DMS 273 (cell line): Measurements from ENCODE around the gene MACROD2.
"Not testable (repeated sequence)": the region's sequence is repeated elsewhere in the genome, so short reads cannot be mapped to it uniquely, and the experiment has no call there.

ENCODE experiments used
- DNase-seq: peaks from one replicate; lab custom pipeline; 2025; ENCODE audit not compliant: unreplicated experiment; lab: John Stamatoyannopoulos, UW

MACROD2 gene

DNA sequence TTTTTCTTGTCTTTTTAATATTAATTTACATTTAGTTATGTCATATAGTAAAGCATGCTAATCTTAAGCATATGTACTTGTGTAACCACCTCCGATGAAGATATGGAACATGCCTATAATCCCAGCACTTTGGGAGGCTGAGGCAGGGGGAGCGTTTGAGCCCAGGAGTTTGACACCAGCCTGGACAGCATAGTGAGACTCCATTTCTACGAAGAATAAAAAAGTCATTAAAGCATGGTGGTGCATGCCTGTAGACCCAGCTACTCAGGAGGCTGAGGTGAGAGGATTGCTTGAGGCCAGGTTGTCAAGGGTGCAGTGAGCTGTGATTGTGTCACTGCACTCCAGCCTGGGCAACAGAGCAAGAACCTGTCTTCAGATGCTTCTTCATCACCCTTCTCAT is 970.9 kb downstream of the MACROD2 start:
- no peak for DNase-seq

DNA sequence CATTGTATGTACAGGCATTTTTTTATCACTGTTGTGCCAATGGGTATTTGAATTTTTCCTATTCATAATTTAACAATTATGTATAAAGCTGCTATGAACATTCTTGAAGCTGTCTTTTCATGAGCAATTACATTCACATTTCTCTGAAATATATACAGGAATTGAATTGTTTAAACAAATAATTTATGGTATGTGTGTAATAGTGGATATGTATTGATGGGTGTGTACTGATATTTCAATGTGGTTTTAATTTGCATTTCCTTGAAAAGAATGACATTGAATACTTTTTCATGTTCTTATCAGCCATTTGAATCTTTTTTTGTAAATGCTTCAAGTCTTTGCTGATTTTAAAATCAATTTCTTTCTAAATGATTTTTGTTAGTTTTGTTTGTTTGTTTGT is 971.5 kb downstream of the MACROD2 start:
- DNase-seq, result no peak

GRCh38 chr20:14972256-14972655 is 976.9 kb downstream of the MACROD2 start:
- no peak for DNase-seq

DNA sequence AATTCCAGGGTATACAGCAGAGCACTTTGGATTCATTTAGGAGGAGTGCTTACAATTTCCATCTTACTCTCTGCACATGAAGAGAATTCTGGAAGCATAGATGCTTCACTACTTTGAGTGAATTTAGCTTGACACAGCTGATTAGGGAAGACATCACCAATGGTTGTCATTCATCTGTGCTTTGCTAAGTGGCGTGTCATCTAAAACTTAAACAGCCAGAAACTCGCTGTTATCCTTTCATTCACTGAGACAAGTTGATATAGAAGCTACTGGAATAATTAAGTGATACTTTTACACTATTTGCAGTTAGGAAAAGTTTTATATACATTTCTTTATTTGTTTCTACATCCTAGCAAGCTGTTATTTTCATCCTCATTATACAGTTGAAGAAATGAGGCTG is 977.4 kb downstream of the MACROD2 start:
- DNase-seq, result no peak

DNA sequence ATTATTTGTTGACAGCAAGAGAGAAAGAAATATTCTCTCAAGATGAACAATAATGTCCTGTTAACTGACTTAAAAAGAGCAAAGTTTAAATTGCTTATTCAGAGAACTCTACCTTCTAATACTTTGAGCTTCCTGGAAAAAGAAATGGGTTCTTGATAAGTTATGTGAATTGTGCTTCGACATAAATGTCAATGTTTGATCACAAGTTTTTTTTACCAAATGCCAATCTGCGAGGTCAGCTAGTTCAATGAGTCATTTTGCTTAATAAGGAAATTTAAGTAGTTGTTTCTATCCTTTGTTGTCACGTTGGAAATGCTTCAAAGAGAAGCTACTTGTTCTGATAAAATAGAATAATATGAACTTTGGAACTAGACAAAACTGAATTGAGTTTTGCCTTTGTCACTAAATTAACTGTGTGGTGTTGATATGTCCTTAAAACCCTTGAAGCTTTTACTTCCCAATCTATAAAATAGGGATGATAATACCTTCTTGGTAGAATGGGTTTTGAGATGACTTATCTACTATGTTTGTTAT is 984.2 kb downstream of the MACROD2 start:
- DNase-seq, result no peak

- DNase-seq, result not testable (repeated sequence)
Measured at GRCh38 chr20:14981486-14981885, 986.2 kb downstream of the MACROD2 start.

DNA sequence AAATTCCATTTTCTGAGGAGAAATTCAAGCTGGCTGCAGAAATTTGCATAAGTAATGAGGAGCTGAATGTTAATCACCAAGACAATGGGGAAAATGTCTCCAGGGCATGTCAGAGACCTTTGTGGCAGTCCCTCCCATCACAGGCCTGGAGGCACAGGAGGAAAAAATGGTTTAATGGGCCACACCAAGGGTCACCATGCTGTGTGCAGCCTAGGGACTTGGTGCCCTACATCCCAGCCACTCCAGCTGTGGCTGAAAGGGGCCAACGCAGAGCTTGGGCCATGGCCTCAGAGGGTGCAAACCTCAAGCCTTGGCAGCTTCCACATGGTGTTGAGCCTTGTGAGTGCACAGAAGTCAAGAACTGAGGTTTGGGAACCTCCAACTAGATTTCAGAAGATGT is 987.0 kb downstream of the MACROD2 start:
- DNase-seq, result not testable (repeated sequence)

DNA sequence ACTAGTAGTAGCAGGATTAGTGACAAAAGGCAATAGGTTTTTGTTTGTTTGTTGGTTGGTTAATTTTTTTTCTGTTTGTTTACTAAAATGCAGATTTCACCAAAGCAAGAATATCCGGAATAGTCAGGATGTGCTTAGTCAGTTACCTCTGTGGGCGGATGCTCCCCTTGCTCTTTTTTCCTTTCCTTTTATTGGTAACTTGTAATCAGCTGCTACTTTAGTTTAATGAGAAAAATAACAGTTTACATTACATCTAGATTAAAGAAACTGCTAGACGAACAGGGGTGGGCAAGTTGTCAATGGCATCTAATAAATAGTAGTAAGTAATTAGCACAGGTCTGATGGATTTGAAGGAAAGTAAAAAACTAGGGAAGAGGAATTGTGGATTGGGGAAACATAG is 989.0 kb downstream of the MACROD2 start:
- no peak for DNase-seq

DNA sequence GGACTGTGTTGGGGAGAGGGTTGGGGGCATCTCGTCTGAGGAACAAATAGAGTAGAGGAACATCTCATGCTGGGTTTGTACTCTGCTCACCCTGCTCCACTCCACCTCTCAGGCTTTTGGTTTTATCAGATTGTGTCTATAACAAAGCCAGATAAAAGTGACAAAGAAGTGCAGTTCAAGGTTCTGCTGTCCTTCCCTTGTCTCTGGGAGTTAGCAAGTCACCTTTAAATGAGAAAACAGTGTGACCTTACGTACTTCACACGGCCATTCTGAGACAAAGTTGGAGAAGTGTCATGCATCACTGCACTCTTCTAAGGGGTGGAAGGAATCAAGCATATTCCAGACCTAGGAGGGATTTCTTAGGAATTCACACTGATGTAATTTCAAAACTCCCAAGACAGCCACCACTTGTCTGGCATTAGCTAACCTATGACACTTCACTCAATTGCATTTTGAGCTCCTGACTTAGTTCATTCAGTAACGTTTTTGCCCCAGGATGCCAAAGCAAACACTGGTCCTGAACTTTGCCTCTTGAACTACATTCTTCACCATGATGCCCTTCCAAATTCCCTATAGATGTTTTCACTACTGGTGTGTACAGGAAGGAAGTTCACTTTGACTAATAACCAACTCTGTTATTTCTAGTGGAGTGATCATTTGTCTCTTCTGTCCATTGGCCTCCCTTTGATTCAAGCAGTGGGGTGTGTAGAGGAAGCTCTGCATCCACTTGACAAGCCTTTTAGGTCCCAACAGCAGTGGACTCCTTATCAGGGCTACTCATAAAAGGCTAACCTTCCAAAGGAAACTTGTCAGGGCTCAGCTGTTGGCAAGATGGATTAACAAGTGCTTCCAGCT is 989.7 kb downstream of the MACROD2 start:
- DNase-seq, result no peak

DNA sequence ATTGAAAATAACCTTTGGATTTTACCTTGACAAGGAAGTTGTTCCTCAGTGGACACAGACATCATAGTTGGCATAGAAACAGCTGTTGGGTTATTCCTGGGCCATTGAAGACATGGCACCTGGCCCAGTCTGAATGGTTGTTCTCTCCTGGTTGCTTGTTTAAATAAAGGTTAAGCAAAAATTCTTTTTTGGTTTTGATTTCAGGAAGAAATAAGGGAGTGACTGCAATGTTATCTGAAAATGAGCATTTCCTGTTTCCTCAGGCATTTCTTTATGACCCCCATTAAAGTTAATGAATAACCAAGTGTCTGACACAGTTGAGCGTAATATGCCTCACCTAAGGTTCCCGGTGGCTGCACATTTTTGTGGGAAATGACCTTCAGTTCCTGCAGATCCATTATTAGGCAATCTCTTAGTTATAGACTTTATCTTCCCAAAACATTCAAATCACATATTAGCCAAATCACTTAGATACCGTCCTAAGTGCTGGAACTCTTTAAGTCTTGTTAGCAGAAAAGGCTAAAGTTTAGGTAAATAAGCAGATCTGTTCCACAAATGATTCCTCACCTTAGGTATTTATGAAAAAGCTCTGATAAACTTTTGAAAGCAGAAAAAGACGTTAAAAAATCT is 990.8 kb downstream of the MACROD2 start:
- no peak for DNase-seq

GRCh38 chr20:14986656-14987055 is 991.3 kb downstream of the MACROD2 start:
- no peak for DNase-seq

GRCh38 chr20:14989535-14990290 is 994.4 kb downstream of the MACROD2 start:
- no peak for DNase-seq

- no peak for DNase-seq
Measured at GRCh38 chr20:14991023-14991422, 995.7 kb downstream of the MACROD2 start.

- DNase-seq, result no peak
Measured at GRCh38 chr20:14992153-14992552, 996.8 kb downstream of the MACROD2 start.

DNA sequence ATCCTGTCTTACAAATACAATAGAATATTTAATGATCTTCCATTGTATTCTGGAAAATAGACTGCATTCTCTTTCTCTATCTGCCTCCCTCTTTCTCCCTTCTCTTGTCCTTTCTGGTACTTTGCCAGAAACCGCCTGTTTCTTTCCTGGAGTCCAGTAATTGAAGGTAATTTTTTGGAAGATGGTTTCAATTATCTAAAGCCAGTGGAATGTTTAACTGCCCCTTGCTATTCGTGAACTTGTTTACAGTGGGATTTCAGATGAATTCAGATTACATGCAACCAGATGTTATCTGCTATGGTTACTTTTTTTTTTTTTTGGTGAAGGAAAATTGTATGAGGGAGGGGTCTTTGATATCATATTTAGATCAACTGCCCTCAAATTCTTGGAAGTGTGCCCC is 997.6 kb downstream of the MACROD2 start:
- peak; percentile 4 for DNase-seq

DNA sequence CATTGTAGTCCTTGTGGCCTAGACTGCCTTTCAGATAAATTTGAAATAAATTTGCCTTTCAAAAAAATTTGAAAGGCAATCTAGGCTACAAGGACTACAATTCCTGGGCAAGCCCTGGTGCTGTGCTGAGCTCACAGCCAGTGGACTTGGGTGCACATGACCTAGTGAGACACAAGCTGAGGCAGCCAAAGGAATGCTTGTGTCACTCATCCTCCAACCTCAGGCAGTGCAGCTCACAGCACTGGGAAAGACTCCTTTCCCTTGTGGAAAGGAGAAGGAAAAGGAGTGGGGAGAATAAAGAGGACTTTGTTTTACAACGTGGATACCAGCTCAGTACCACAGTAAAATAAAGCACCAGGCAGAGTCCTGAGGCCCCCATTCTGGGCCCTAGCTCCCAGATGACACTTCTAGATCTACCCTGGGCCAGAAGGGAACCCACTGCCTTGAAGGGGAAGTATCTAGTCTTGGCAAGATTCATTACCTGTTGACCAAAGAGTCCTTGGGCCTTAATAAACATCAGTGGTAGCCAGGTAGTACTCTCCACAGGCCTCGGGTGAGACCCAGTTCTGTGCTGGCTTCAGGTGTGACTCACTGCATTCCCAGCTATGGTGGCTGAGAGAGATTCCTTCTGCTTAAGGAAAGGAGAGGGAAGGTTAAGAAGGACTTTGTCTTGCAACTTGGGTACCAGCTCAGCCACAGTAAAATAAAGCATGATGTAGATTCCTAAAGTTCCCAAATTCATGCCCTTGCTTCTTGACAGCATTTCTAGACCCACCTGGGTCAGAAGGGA is 1001.8 kb downstream of the MACROD2 start:
- DNase-seq, result no peak

GRCh38 chr20:14997791-14998190 is 1002.5 kb downstream of the MACROD2 start:
- DNase-seq, result peak; percentile 21

DNA sequence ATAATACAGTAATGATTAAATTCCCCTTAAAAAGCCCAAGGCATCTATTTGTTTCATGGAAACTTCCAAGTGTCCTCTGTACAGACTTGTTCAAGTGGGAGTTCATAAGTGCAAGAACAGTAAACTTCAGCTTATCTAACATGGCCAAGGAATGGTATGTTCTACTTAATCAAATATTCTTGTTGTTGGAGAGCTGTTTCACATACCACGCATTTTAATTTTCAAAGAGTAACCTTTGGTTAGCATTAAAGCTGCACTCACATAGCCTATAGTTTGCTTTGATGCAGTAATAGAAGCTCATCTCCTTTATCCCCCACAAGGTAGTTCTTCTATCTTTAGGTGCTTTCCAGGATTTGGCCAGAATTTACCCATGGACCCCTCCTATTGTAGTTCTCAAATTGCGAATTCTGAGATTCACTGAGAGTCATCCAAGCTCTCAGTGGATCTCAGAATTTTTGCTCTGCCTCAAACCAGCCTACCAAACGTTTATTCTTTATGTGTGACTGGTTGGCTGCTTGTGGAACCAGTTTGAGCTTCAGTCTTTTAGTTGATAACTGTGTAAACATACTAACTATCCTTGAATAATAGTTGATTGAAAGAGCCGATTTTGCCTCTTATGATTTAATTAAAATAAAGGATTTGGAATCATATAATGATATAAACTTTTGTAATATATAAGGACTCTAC is 1010.1 kb downstream of the MACROD2 start:
- DNase-seq, result no peak

GRCh38 chr20:15011631-15012030 is 1016.3 kb downstream of the MACROD2 start:
- no peak for DNase-seq

DNA sequence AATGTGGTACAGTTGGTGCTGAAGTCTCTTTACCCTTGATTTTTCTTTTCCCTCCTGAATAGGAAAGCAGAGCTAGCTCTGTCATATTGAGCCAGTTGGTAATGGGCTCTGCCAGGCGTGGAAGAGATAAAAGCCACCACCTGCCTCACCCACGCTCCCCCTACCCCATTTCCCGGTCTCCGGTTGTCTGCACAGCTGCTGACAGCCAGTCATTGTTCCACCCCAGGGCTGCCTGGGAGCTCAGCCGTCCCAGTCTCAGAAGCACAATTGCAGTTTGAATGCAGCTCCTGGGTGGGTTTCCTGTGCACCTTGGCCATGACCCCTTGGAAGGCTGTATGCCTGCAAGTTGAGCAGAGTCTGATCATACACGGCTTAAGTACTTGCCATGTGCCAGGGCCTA is 1017.2 kb downstream of the MACROD2 start:
- DNase-seq, result peak; percentile 36
